ENCODE measurements around the gene FANCI. TPM values are rescaled to one million over a fixed set of nuclear protein-coding genes. Genes with fewer than 3 reads are reported as not detected.

Gene FANCI
- total RNA-seq, 4 donors from 2014 or later = 0.80 to 3.3 (median 2.7) TPM

GRCh38 chr15:89215627-89216026 lies 28.2 kb upstream of the FANCI start:
- H3K27me3 ChIP-seq = no peaks in the 10 kb centered on the region

GRCh38 chr15:89217031-89217430 lies 26.7 kb upstream of the FANCI start:
- intact Hi-C loops (cut with DNase I; ENCODE audit: low total_unique reads) (no loop called here), in situ Hi-C loops (cut with MboI; ENCODE audit: low sequenced_read_pairs in 4 of 4) (loop anchor here in 1 of 4 donors (25.0 kb wide), 1 partner anchor 220 kb away; no protein-coding TSS in a partner anchor)
- Histone ChIP-seq H3K36me3 (no peaks in the 10 kb centered on the region), H3K4me3 (no peak overlapping the region), H3K27me3 (no peaks in the 10 kb centered on the region), H3K27ac (no peak overlapping the region), H3K9me3 (no peaks in the 10 kb centered on the region), H3K4me1 (no peaks in the 10 kb centered on the region)
- no peak for DNase-seq
- no peak for ATAC-seq
- TF ChIP-seq CTCF (IDR thresholded peaks at IDR 0.05 in 4 of 5, conservative IDR thresholded peaks at IDR 0.05 in 1 of 5) (no peak), POLR2A (IDR thresholded peaks at IDR 0.05) (no peak)

More at GRCh38 chr15:89215627-89216026, 28.2 kb upstream of the FANCI start:
- in situ Hi-C loops (cut with MboI; ENCODE audit: low sequenced_read_pairs in 4 of 4) (loop anchor here in 1 of 4 donors (25.0 kb wide), 1 partner anchor 222 kb away; no protein-coding TSS in a partner anchor), intact Hi-C loops (cut with DNase I; ENCODE audit: low total_unique reads) (no loop called here)
- DNase-seq (no peak), ATAC-seq (no peak)
- Histone ChIP-seq H3K4me3 (no peak overlapping the region), H3K27ac (no peak overlapping the region), H3K36me3 (no peaks in the 10 kb centered on the region), H3K9me3 (no peaks in the 10 kb centered on the region), H3K4me1 (no peaks in the 10 kb centered on the region)
- TF ChIP-seq POLR2A (IDR thresholded peaks at IDR 0.05) = no peak
- TF ChIP-seq CTCF (IDR thresholded peaks at IDR 0.05 in 4 of 5, conservative IDR thresholded peaks at IDR 0.05 in 1 of 5) = no peak

- Histone ChIP-seq H3K27me3 (no peaks in the 10 kb centered on the region), H3K4me3 (no peak overlapping the region), H3K36me3 (no peaks in the 10 kb centered on the region), H3K27ac (no peak overlapping the region), H3K4me1 (no peaks in the 10 kb centered on the region), H3K9me3 (no peaks in the 10 kb centered on the region)
- intact Hi-C loops (cut with DNase I; ENCODE audit: low total_unique reads) (no loop called here), in situ Hi-C loops (cut with MboI; ENCODE audit: low sequenced_read_pairs in 4 of 4) (loop anchor here in 1 of 4 donors (25.0 kb wide), 1 partner anchor 219 kb away; no protein-coding TSS in a partner anchor)
- TF ChIP-seq POLR2A (IDR thresholded peaks at IDR 0.05) (no peak), CTCF (IDR thresholded peaks at IDR 0.05 in 4 of 5, conservative IDR thresholded peaks at IDR 0.05 in 1 of 5) (no peak)
- ATAC-seq (no peak), DNase-seq (no peak)
These were observed 25.9 kb upstream of the FANCI start for GRCh38 chr15:89217686-89218376.

GRCh38 chr15:89218531-89218930 lies 25.2 kb upstream of the FANCI start:
- intact Hi-C loops (cut with DNase I; ENCODE audit: low total_unique reads) = no loop called here
- DNase-seq = no peak
- in situ Hi-C loops (cut with MboI; ENCODE audit: low sequenced_read_pairs in 4 of 4) = loop anchor here in 1 of 4 donors (25.0 kb wide), 1 partner anchor 219 kb away; no protein-coding TSS in a partner anchor
- Histone ChIP-seq H3K4me1 (no peaks in the 10 kb centered on the region), H3K4me3 (no peak overlapping the region), H3K27ac (no peak overlapping the region), H3K9me3 (no peaks in the 10 kb centered on the region), H3K36me3 (no peaks in the 10 kb centered on the region), H3K27me3 (no peaks in the 10 kb centered on the region)
- no peak for ATAC-seq
- TF ChIP-seq CTCF (IDR thresholded peaks at IDR 0.05 in 4 of 5, conservative IDR thresholded peaks at IDR 0.05 in 1 of 5) = no peak
- no peak for TF ChIP-seq POLR2A (IDR thresholded peaks at IDR 0.05)

All from gastrocnemius medialis (tissue), 4 donors.